ENCODE data around the gene GREM2. TPM values are rescaled to one million over a fixed set of nuclear protein-coding genes. Genes with fewer than 3 reads are reported as not detected.

Gene GREM2
- total RNA-seq, 4 donors from 2014 or later, result 0.26 to 7.0 (median 1.4) TPM

DNA sequence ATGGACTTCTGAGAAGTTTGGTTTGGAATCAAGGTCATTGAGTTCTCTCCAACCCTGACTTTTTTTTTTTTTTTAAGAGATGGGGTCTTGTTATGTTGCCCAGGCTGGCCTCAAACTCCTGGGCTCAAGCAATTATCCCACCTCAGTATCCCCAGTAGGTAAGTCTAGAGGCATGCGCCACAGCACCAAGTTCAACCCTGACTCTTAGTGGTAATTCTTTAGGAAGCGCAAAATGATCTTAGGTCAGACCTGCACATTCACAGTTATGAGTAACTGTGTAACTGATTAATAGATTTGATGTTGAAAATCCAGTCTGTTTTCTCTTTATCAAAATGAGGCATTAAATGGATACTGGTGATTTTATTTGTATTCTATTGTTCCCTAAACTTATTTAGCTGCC is 95.9 kb downstream of the GREM2 start:
- DNase-seq, result no peak
- Histone ChIP-seq H3K4me3 (no peak overlapping the region), H3K27ac (no peak overlapping the region), H3K27me3 (no peaks in the 10 kb centered on the region), H3K36me3 (no peaks in the 10 kb centered on the region), H3K4me1 (no peaks in the 10 kb centered on the region), H3K9me3 (no peaks in the 10 kb centered on the region)
- intact Hi-C loops (cut with DNase I; ENCODE audit: low total_unique reads), result no loop called here
- TF ChIP-seq, protein P1, sequence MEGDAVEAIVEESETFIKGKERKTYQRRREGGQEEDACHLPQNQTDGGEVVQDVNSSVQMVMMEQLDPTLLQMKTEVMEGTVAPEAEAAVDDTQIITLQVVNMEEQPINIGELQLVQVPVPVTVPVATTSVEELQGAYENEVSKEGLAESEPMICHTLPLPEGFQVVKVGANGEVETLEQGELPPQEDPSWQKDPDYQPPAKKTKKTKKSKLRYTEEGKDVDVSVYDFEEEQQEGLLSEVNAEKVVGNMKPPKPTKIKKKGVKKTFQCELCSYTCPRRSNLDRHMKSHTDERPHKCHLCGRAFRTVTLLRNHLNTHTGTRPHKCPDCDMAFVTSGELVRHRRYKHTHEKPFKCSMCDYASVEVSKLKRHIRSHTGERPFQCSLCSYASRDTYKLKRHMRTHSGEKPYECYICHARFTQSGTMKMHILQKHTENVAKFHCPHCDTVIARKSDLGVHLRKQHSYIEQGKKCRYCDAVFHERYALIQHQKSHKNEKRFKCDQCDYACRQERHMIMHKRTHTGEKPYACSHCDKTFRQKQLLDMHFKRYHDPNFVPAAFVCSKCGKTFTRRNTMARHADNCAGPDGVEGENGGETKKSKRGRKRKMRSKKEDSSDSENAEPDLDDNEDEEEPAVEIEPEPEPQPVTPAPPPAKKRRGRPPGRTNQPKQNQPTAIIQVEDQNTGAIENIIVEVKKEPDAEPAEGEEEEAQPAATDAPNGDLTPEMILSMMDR (IDR thresholded peaks at IDR 0.05), result no peak
- no peak for TF ChIP-seq POLR2A (IDR thresholded peaks at IDR 0.05)

DNA sequence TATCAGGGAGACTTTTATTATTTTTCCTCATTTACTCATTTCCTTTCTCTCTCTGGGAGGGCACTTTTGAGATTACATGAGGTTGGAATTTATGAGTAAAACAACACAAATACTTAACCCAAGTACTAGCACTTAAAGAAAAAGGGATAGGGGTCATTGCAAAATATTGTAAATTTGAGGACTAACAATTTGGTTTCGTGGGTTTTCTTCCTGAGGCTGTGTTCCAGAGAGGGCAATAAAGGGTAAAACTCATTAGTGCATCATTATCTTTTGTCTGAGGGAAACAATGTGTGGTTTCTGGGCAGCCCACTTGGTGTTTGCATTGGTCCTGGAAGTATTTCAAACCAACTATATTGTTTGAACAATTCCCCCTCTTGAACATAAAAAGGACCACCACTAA is 96.5 kb downstream of the GREM2 start:
- no peak overlapping the region for H3K27ac ChIP-seq
- no peak for DNase-seq
- intact Hi-C loops (cut with DNase I; ENCODE audit: low total_unique reads), result no loop called here

DNA sequence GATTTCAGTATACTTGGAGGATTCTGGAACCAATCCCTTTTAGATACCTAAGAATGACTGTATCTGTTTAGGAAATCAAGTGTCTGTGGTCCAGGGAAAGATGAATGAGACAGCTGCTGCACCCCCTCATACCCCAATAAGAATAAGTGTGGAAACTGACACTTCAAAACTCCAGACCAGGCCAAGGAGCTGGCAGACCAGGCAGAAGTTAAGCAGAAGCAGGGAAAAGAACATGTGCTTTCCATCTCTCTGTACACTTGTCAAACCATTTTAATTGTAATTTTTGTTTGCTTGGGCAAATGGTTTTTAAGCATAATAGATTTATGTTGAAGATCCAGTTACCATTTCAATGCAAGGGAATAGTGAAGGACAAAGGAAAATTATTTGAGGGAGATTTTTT is 100.2 kb downstream of the GREM2 start:
- H3K9me3 ChIP-seq, result no peaks in the 10 kb centered on the region
- H3K27ac ChIP-seq, result no peak overlapping the region
- no peaks in the 10 kb centered on the region for H3K4me1 ChIP-seq
- H3K27me3 ChIP-seq, result no peaks in the 10 kb centered on the region
- no peak for DNase-seq
- no peak for TF ChIP-seq POLR2A (IDR thresholded peaks at IDR 0.05)
- TF ChIP-seq, protein P1 (IDR thresholded peaks at IDR 0.05), result no peak
- H3K36me3 ChIP-seq, result no peaks in the 10 kb centered on the region
- intact Hi-C loops (cut with DNase I; ENCODE audit: low total_unique reads), result no loop called here
- no peak overlapping the region for H3K4me3 ChIP-seq

More for the DNA sequence above, 96.5 kb downstream of the GREM2 start:
- Histone ChIP-seq H3K27me3 (no peaks in the 10 kb centered on the region), H3K36me3 (no peaks in the 10 kb centered on the region), H3K4me3 (no peak overlapping the region), H3K4me1 (no peaks in the 10 kb centered on the region), H3K9me3 (no peaks in the 10 kb centered on the region)
- no peak for TF ChIP-seq POLR2A (IDR thresholded peaks at IDR 0.05)
- TF ChIP-seq, protein P1 (IDR thresholded peaks at IDR 0.05), result no peak

GRCh38 chr1:240508950-240509349 is 103.0 kb downstream of the GREM2 start:
- DNase-seq, result no peak
- H3K27ac ChIP-seq, result no peak overlapping the region
- no peaks in the 10 kb centered on the region for H3K9me3 ChIP-seq
- H3K4me3 ChIP-seq, result no peak overlapping the region
- intact Hi-C loops (cut with DNase I; ENCODE audit: low total_unique reads), result no loop called here
- H3K4me1 ChIP-seq, result no peaks in the 10 kb centered on the region
- H3K27me3 ChIP-seq, result no peaks in the 10 kb centered on the region
- TF ChIP-seq, protein P1 (IDR thresholded peaks at IDR 0.05), result no peak
- no peak for TF ChIP-seq POLR2A (IDR thresholded peaks at IDR 0.05)
- H3K36me3 ChIP-seq, result no peaks in the 10 kb centered on the region

DNA sequence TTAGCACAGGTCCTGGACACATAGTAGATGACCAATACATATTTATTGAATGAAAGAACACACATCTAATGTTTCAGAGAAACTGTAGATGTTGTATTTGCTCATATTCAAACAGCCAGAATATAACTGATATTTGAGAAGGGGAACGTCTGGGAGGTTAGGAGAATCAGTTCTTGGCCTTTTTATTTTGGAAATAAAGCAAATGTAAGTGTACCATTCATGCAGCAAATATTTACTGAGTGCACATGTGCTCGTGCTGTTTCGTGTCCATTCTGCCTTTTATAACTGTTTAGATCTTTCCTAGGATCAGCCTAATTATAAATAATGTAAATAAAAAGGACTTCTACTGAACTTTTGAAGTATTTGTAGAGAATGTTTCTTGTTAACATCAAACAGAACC is 103.8 kb downstream of the GREM2 start:
- Histone ChIP-seq H3K4me1 (no peaks in the 10 kb centered on the region), H3K27ac (no peak overlapping the region), H3K36me3 (no peaks in the 10 kb centered on the region), H3K9me3 (no peaks in the 10 kb centered on the region), H3K27me3 (no peaks in the 10 kb centered on the region), H3K4me3 (no peak overlapping the region)
- no peak for DNase-seq
- intact Hi-C loops (cut with DNase I; ENCODE audit: low total_unique reads), result no loop called here
- TF ChIP-seq, protein P1 (IDR thresholded peaks at IDR 0.05), result no peak
- TF ChIP-seq POLR2A (IDR thresholded peaks at IDR 0.05), result no peak

All from uterus (tissue), 4 donors.